ENCODE results near the gene IFNL4. TPM values are rescaled to one million over a fixed set of nuclear protein-coding genes. Genes with fewer than 3 reads are reported as not detected.
A peak's percentile ranks its signal among the peaks of the same experiment; 100 is the strongest.

IFNL4 gene
- total and polyA plus RNA-seq, 9 of the 15 experiments (the other 6 are each of a cell fraction or from before 2014, with no cell fraction given): not detected

- TF ChIP-seq HBP1 (CRISPR knock-in tag; IDR thresholded peaks at IDR 0.05) (no peak), MLX (CRISPR knock-in tag; conservative IDR thresholded peaks at IDR 0.05) (no peak), BRD9 (IDR thresholded peaks at IDR 0.05; ENCODE audit: low read depth, partially characterized antibody) (no peak)
Measured at GRCh38 chr19:39203372-39204341, 45.0 kb downstream of the IFNL4 start, which contains the start of gene SYCN (continued).

- Histone ChIP-seq H2AFZ (ENCODE audit: low read depth, low read length) (no peak overlapping the region), H3K9me3 (replicated peaks; ENCODE audit: control insufficient read depth, insufficient read depth, low read depth, low read length) (no peaks in the 10 kb centered on the region), H3K4me2 (ENCODE audit: insufficient read depth, low read length) (no peak overlapping the region), H3K9ac (ENCODE audit: insufficient read depth in 1 of 2, low read depth in 2 of 2, low read length in 2 of 2) (peak overlapping the region in 1 of 2 experiments; percentile 42; a peak in 1 of 4 replicates), H4K20me1 (replicated peaks; ENCODE audit: control insufficient read depth, insufficient read depth, low read length) (no peaks in the 10 kb centered on the region; the same call in 1 of the 2 replicates), H3K36me3 (ENCODE audit: control insufficient read depth, insufficient read depth, low read length) (no peaks in the 10 kb centered on the region), H3K27me3 (ENCODE audit: control insufficient read depth in 2 of 2, insufficient read depth in 2 of 2, low read length in 2 of 2) (peaks cover 0 to 1% of the 10 kb centered on the region in 2 experiments; a peak in 1 of 5 replicates), H3K4me3 (no peak overlapping the region), H3K4me1 (replicated peaks in 1 of 2; ENCODE audit: control insufficient read depth in 2 of 2, insufficient read depth in 2 of 2, low read length in 2 of 2) (peaks cover 24 to 57% of the 10 kb centered on the region in 2 experiments), H3K27ac (ENCODE audit: extremely low read depth, low read depth, low read length) (no peak overlapping the region), H3K79me2 (ENCODE audit: control insufficient read depth, insufficient read depth, low read length) (no peaks in the 10 kb centered on the region), H3K9me1 (ENCODE audit: control insufficient read depth, insufficient read depth, low read length) (no peaks in the 10 kb centered on the region)
- no TSS peak for BruUV-seq (replicated peaks)
- TF ChIP-seq CREB5 (CRISPR knock-in tag; IDR thresholded peaks at IDR 0.05) (no peak), NCOA6 (IDR thresholded peaks at IDR 0.05) (no peak)
- ChIA-PET POLR2A (interaction anchor here (0.7 to 0.9 kb wide), 4 partner anchors 19 to 81 kb away, joined by 3 to 4 read pairs (median 3); no protein-coding TSS in a partner anchor), CTCF (ENCODE audit: low intra/inter-chr PET ratio) (no interaction called here)
- WGBS (ENCODE audit: insufficient coverage, low coverage, missing lambda C conversion rate): 89% methylated on average over 1 of the region's 1 CpG
- in situ Hi-C loops (cut with MboI) (no loop called here), intact Hi-C loops (cut with micrococcal nuclease) (no loop called here)
- ATAC-seq (no peak), DNase-seq (ENCODE audit: extremely low read depth in 1 of 4, low spot score in 3 of 4) (no peak), FAIRE-seq (no peak)
Measured at GRCh38 chr19:39202998-39203355, 45.7 kb downstream of the IFNL4 start.

Measured in K562 (cell line).